Neural crest cell (in vitro differentiated cells): ENCODE results near the gene ZNF423. TPM values are rescaled to one million over a fixed set of nuclear protein-coding genes. Genes with fewer than 3 reads are reported as not detected.

Experiments used
- DNase-seq: peaks from one replicate; pipeline ENCODE4 v3.0.0; 2021; ENCODE audit warnings: low read depth, mixed read lengths, low spot score
- H3K27ac Mint-ChIP-seq: one replicate; pipeline ENCODE4 v1.8.0; 2021; ENCODE audit warnings: mild to moderate bottlenecking, mixed read lengths; ENCODE audit not compliant: unreplicated experiment
- H3K27me3 Mint-ChIP-seq: 2 replicates; pipeline ENCODE4 v1.8.0; 2021; ENCODE audit warnings: low read depth, mild to moderate bottlenecking, mixed read lengths
- H3K36me3 Mint-ChIP-seq: 2 replicates; pipeline ENCODE4 v1.8.0; 2021; ENCODE audit warnings: low read depth, mild to moderate bottlenecking, mixed read lengths
- H3K4me1 Mint-ChIP-seq: 2 replicates; pipeline ENCODE4 v1.8.0; 2021; ENCODE audit warnings: mixed read lengths
- H3K4me3 Mint-ChIP-seq: one replicate; pipeline ENCODE4 v1.8.0; 2021; ENCODE audit warnings: mild to moderate bottlenecking, mixed read lengths
- H3K9me3 Mint-ChIP-seq: 2 replicates; pipeline ENCODE4 v1.8.0; 2021; ENCODE audit warnings: mixed read lengths
- total RNA-seq: library from RNA; stranded (reverse); gene quantifications from 2 replicates; pipeline ENCODE4 v1.2.1, GENCODE V29; 2021
- TF ChIP-seq, protein P1 (sequence below): fragments of 200-600 bp; sonication (generic); conservative IDR thresholded peaks from 2 replicates; pipeline ENCODE4 v1.5.0; 2021; ENCODE audit warnings: antibody characterized with exemption, mild to moderate bottlenecking

Gene ZNF423
- total RNA-seq, 1 donor from 2014 or later, result 55.4 TPM

DNA sequence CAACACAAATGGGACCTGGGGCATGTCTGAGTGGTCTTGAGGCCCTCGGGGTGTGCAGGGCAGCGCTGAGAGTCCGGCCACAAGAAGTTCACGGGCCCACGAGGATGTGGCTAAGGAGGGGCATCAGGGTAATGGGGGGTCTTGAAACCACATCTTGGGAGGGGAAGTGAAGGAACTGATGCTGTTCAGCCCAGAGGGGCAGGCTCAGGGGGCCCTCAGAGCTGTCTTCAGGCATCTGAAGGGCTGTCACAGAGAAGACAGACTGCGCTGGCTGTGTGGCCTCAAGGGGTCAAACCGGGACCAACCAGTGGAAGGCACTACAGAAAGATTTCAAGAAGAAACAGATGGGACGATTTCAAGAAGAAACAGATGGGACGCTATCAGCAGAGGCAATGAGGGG lies 45.1 kb downstream of the ZNF423 start:
- Mint-ChIP-seq H3K36me3 (no peaks in the 10 kb centered on the region), H3K27ac (peak overlapping the region; percentile 13), H3K27me3 (no peaks in the 10 kb centered on the region), H3K4me3 (peak overlapping the region; percentile 20), H3K4me1 (peaks cover 29% of the 10 kb centered on the region), H3K9me3 (no peaks in the 10 kb centered on the region)
- TF ChIP-seq, protein P1, sequence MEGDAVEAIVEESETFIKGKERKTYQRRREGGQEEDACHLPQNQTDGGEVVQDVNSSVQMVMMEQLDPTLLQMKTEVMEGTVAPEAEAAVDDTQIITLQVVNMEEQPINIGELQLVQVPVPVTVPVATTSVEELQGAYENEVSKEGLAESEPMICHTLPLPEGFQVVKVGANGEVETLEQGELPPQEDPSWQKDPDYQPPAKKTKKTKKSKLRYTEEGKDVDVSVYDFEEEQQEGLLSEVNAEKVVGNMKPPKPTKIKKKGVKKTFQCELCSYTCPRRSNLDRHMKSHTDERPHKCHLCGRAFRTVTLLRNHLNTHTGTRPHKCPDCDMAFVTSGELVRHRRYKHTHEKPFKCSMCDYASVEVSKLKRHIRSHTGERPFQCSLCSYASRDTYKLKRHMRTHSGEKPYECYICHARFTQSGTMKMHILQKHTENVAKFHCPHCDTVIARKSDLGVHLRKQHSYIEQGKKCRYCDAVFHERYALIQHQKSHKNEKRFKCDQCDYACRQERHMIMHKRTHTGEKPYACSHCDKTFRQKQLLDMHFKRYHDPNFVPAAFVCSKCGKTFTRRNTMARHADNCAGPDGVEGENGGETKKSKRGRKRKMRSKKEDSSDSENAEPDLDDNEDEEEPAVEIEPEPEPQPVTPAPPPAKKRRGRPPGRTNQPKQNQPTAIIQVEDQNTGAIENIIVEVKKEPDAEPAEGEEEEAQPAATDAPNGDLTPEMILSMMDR, result no peak
- peak; percentile 12 for DNase-seq

GRCh38 chr16:49809561-49809960 lies 46.4 kb downstream of the ZNF423 start:
- TF ChIP-seq, protein P1, result no peak
- H3K9me3 Mint-ChIP-seq, result no peaks in the 10 kb centered on the region
- H3K4me3 Mint-ChIP-seq, result no peak overlapping the region
- H3K4me1 Mint-ChIP-seq, result peaks cover 29% of the 10 kb centered on the region
- H3K27ac Mint-ChIP-seq, result no peak overlapping the region
- H3K36me3 Mint-ChIP-seq, result no peaks in the 10 kb centered on the region
- H3K27me3 Mint-ChIP-seq, result no peaks in the 10 kb centered on the region
- DNase-seq, result no peak

DNA sequence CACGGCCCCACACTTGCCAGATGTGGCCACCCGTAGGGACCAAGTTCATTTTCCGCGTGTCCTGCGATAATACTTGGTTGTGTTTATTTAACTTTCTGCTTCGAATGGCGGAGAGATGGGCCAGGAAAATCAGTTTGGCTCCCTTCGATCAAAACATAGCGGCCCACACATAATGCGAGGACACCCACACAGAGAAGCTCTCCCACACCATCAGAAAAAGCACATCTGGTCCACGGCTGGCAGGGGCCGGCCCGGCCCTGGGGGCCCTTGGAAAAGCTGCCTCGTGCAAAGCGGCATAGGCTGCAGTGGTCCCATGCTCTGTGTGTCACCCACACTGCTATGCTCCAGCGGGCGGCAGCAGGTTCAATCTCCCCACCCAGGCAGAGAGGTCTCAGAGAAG lies 46.9 kb downstream of the ZNF423 start:
- Mint-ChIP-seq H3K4me1 (peaks cover 29% of the 10 kb centered on the region), H3K4me3 (no peak overlapping the region), H3K27me3 (no peaks in the 10 kb centered on the region), H3K27ac (no peak overlapping the region), H3K36me3 (no peaks in the 10 kb centered on the region), H3K9me3 (no peaks in the 10 kb centered on the region)
- TF ChIP-seq, protein P1, result no peak
- no peak for DNase-seq

- Mint-ChIP-seq H3K4me3 (no peak overlapping the region), H3K36me3 (no peaks in the 10 kb centered on the region), H3K27me3 (no peaks in the 10 kb centered on the region), H3K4me1 (peaks cover 14% of the 10 kb centered on the region), H3K9me3 (no peaks in the 10 kb centered on the region), H3K27ac (peak overlapping the region; percentile 27)
- TF ChIP-seq, protein P1, result no peak
- no peak for DNase-seq
Measured at GRCh38 chr16:49806446-49806845, 49.5 kb downstream of the ZNF423 start.

DNA sequence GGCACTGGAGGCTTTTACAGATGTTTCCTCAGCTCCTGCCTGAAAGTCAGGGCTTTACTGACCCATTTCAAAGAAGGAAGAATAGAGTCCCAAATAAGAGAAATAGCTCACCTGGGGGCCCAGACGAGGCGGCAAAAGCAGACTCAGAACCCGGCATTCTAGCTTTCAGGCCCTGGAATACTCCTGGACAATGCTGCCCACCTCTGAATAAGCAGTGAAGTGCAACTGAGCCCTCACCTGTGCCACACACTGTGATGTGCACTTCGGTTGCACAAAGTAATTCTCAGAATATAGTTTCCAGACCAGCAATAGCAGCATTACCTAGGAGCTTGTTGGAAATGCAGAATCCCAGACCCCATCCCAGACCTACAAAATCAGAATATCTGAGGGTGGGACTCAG lies 54.6 kb downstream of the ZNF423 start:
- Mint-ChIP-seq H3K9me3 (no peaks in the 10 kb centered on the region), H3K4me3 (no peak overlapping the region)
- TF ChIP-seq, protein P1, result no peak

DNA sequence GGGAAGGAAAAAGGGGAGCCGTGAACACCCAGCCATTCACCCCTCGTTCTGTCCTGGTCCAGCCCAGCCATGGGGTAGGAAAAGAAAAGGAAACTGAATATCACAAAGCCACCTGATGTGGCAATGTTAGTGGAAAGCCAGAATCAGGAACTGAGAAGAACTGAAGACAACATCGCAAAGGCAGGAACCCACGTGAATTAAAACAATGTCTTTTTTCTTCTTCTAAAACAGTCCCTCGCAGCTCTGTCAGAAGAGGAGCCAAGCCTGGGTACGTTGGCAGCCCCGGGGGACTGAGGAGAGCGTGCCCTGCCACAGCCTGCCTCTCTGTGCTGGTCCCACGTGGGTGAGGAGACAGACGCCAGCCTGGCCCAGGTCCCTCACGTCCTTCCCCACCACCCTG lies 55.0 kb downstream of the ZNF423 start:
- no peaks in the 10 kb centered on the region for H3K9me3 Mint-ChIP-seq

More for the DNA sequence above, 54.6 kb downstream of the ZNF423 start:
- peaks cover 7% of the 10 kb centered on the region for H3K4me1 Mint-ChIP-seq
- H3K27me3 Mint-ChIP-seq, result no peaks in the 10 kb centered on the region
- no peak for DNase-seq
- H3K27ac Mint-ChIP-seq, result no peak overlapping the region
- H3K36me3 Mint-ChIP-seq, result no peaks in the 10 kb centered on the region

More for the DNA sequence above, 55.0 kb downstream of the ZNF423 start:
- H3K4me3 Mint-ChIP-seq, result no peak overlapping the region
- TF ChIP-seq, protein P1, result no peak
- H3K27me3 Mint-ChIP-seq, result no peaks in the 10 kb centered on the region
- H3K4me1 Mint-ChIP-seq, result peaks cover 11% of the 10 kb centered on the region
- H3K27ac Mint-ChIP-seq, result no peak overlapping the region
- no peaks in the 10 kb centered on the region for H3K36me3 Mint-ChIP-seq
- no peak for DNase-seq
